Suprapubic skin (tissue), 4 donors: ENCODE results near the gene CAMTA1. TPM values are rescaled to one million over a fixed set of nuclear protein-coding genes. Genes with fewer than 3 reads are reported as not detected.

Experiments
- DNase-seq, 2 donors: peaks; one replicate each; pipeline ENCODE4 v3.0.0-alpha.2; 2019; ENCODE audit warnings: low spot score in 2 of 2
- H3K27ac ChIP-seq: fragments of 200-600 bp; sonication (generic); one replicate; pipeline ENCODE4 v1.5.1; 2019
- H3K27me3 ChIP-seq: fragments of 200-600 bp; sonication (generic); one replicate; pipeline ENCODE4 v1.5.1; 2019
- H3K36me3 ChIP-seq: fragments of 200-600 bp; sonication (generic); one replicate; pipeline ENCODE4 v1.5.1; 2019
- H3K4me1 ChIP-seq: fragments of 200-600 bp; sonication (generic); one replicate; pipeline ENCODE4 v1.5.1; 2019
- H3K4me3 ChIP-seq: fragments of 200-600 bp; sonication (generic); one replicate; pipeline ENCODE4 v1.5.1; 2019; ENCODE audit warnings: mild to moderate bottlenecking
- H3K9me3 ChIP-seq: fragments of 200-600 bp; sonication (generic); one replicate; pipeline ENCODE4 v1.5.1; 2019
- EP300 ChIP-seq: sonication (generic); formaldehyde crosslinking; IDR thresholded peaks from one replicate; pipeline ENCODE4 v1.6.1; 2017; ENCODE audit warnings: antibody characterized with exemption
- POLR2A ChIP-seq, 2 donors: fragments of 450-650 bp; IDR thresholded peaks; one replicate each; pipeline ENCODE4 v1.6.1; 2017; ENCODE audit warnings: antibody characterized with exemption in 2 of 2, mild to moderate bottlenecking in 2 of 2, moderate library complexity in 2 of 2
- POLR2AphosphoS5 ChIP-seq, 3 donors: sonication (generic); formaldehyde crosslinking; IDR thresholded peaks; one replicate each; pipeline ENCODE4 v1.6.1; 2017; ENCODE audit warnings: antibody characterized with exemption in 3 of 3
- WGBS: methylation state at CpG from one replicate; pipeline ENCODE4 v1.1.5; 2018; 5-methylcytosine and 5-hydroxymethylcytosine counted together
- total RNA-seq, 4 donors: library from RNA; depleted of rRNA; stranded (reverse); fragments of >200 nt; gene quantifications; one replicate each; pipeline ENCODE4 v1.1.0, GENCODE V29; 2016
- TF ChIP-seq, protein P1 (sequence below), 2 donors: fragments of 200-600 bp in 1 of 2; fragments of 450-650 bp in 1 of 2; sonication (generic) in 1 of 2; IDR thresholded peaks; one replicate each; pipeline ENCODE4 v1.5.1; 2016 to 2019; ENCODE audit warnings: antibody characterized with exemption in 2 of 2, mild to moderate bottlenecking in 1 of 2, moderate library complexity in 1 of 2

The CAMTA1 gene
- total RNA-seq, 4 donors from 2014 or later, result 40.4 to 54.1 (median 46.6) TPM

DNA sequence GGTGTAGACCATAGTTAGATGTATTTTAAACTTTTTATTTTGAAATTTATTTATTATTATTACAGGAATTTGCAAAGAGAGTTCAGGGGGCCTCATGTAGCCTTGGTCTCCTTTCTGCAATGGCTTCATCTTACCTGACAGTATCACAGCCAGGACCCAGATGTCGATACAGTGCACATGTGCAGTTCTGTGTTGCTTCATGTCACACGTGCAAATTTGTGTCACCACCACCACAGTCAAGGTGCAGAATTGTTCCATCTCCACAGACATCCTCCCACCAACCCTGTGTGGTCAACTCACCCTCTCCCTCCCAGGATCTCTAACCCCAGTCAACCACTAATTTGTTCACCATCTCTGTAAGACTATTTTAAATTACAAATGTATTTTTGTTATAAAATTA is 184.5 kb downstream of the CAMTA1 start:
- no peak for DNase-seq
- WGBS, result 79% methylated on average over 2 of the region's 2 CpGs

DNA sequence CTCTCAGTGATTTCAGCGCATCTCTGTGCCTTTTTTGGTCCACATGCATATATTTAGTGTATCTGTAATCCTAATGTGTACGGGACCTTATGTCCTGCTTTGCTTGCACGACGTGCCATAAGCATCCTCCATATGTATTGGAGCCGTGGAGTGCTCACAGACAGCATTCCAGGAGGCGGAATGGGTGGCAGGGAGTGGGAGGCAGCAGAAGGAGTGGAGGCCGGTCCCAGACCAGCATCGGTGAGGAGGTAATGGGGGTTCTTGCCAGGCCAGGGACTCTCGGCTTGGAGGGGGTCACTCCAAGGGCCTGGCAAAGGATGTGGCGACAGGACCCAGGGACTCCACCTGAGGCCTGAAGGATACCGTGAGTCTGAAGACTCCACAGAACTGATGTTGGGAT is 185.0 kb downstream of the CAMTA1 start:
- TF ChIP-seq, protein P1, sequence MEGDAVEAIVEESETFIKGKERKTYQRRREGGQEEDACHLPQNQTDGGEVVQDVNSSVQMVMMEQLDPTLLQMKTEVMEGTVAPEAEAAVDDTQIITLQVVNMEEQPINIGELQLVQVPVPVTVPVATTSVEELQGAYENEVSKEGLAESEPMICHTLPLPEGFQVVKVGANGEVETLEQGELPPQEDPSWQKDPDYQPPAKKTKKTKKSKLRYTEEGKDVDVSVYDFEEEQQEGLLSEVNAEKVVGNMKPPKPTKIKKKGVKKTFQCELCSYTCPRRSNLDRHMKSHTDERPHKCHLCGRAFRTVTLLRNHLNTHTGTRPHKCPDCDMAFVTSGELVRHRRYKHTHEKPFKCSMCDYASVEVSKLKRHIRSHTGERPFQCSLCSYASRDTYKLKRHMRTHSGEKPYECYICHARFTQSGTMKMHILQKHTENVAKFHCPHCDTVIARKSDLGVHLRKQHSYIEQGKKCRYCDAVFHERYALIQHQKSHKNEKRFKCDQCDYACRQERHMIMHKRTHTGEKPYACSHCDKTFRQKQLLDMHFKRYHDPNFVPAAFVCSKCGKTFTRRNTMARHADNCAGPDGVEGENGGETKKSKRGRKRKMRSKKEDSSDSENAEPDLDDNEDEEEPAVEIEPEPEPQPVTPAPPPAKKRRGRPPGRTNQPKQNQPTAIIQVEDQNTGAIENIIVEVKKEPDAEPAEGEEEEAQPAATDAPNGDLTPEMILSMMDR (IDR thresholded peaks at IDR 0.05), result no peak
- TF ChIP-seq POLR2AphosphoS5 (IDR thresholded peaks at IDR 0.05) (no peak), POLR2A (IDR thresholded peaks at IDR 0.05) (no peak), EP300 (no peak)
- no peak for DNase-seq
- Histone ChIP-seq H3K4me1 (no peaks in the 10 kb centered on the region), H3K36me3 (no peaks in the 10 kb centered on the region), H3K27me3 (peaks cover 9% of the 10 kb centered on the region), H3K27ac (no peak overlapping the region), H3K9me3 (no peaks in the 10 kb centered on the region), H3K4me3 (no peak overlapping the region)
- 93% methylated on average over 11 of the region's 11 CpGs for WGBS

More for the DNA sequence above, 184.5 kb downstream of the CAMTA1 start:
- no peak for TF ChIP-seq EP300
- TF ChIP-seq, protein P1 (IDR thresholded peaks at IDR 0.05), result no peak
- TF ChIP-seq POLR2A (IDR thresholded peaks at IDR 0.05), result no peak
- TF ChIP-seq POLR2AphosphoS5 (IDR thresholded peaks at IDR 0.05), result no peak
- H3K4me3 ChIP-seq, result no peak overlapping the region
- no peaks in the 10 kb centered on the region for H3K9me3 ChIP-seq
- H3K27me3 ChIP-seq, result peaks cover 11% of the 10 kb centered on the region
- no peaks in the 10 kb centered on the region for H3K4me1 ChIP-seq
- no peak overlapping the region for H3K27ac ChIP-seq
- no peaks in the 10 kb centered on the region for H3K36me3 ChIP-seq

DNA sequence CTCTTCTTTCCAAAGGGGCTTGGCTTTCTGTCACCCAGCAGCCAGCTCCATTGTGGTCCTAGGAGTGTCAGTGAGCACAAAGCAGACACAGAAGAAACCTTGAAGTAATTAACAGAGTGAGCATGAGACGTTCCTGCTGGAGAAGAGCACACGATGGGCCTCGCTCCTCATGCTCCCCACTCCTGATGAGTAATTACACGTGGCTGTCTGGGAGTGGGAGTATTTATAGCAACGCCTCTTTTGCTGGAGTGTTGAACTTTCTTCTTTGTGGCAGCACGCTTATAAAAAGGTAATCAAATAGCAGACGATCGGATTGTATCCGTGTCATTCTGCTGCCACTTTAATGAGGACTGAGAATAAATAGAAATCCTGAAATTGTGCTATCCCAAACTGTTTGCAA is 185.8 kb downstream of the CAMTA1 start:
- TF ChIP-seq, protein P1 (IDR thresholded peaks at IDR 0.05), result no peak
- TF ChIP-seq POLR2AphosphoS5 (IDR thresholded peaks at IDR 0.05) (no peak), EP300 (no peak), POLR2A (IDR thresholded peaks at IDR 0.05) (no peak)
- Histone ChIP-seq H3K9me3 (no peaks in the 10 kb centered on the region), H3K36me3 (no peaks in the 10 kb centered on the region), H3K4me3 (no peak overlapping the region), H3K27ac (no peak overlapping the region), H3K4me1 (no peaks in the 10 kb centered on the region), H3K27me3 (peaks cover 9% of the 10 kb centered on the region)
- DNase-seq, result no peak
- WGBS, result 70% methylated on average over 9 of the region's 9 CpGs

DNA sequence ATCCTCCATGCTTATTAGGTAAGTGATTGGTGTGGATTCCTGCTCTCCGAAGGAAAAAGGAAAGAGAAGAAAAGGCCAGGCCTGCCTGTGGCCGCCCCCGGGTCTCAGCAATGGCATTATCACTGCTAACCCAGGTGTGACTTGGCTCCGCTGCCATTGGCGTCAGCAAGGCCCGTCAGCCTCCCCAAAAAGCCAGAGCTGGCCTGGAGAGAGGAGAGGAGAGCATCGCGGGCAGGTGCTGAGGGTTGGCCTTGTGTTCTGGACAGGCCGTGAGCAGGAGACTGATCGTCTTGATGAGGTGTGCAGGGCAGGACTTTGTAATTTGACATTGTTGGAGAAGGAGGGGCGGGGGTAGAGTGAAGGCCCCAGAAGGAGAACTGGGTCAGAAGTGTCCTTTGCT is 186.4 kb downstream of the CAMTA1 start:
- no peaks in the 10 kb centered on the region for H3K9me3 ChIP-seq
- no peak for DNase-seq
- TF ChIP-seq POLR2A (IDR thresholded peaks at IDR 0.05) (no peak), POLR2AphosphoS5 (IDR thresholded peaks at IDR 0.05) (no peak), EP300 (no peak)
- TF ChIP-seq, protein P1 (IDR thresholded peaks at IDR 0.05), result no peak
- peaks cover 9% of the 10 kb centered on the region for H3K27me3 ChIP-seq
- H3K36me3 ChIP-seq, result no peaks in the 10 kb centered on the region
- WGBS, result 87% methylated on average over 11 of the region's 11 CpGs
- no peaks in the 10 kb centered on the region for H3K4me1 ChIP-seq
- no peak overlapping the region for H3K27ac ChIP-seq
- H3K4me3 ChIP-seq, result no peak overlapping the region

GRCh38 chr1:6972399-6972798 is 187.1 kb downstream of the CAMTA1 start:
- no peak overlapping the region for H3K27ac ChIP-seq
- no peaks in the 10 kb centered on the region for H3K36me3 ChIP-seq
- H3K4me3 ChIP-seq, result no peak overlapping the region
- TF ChIP-seq, protein P1 (IDR thresholded peaks at IDR 0.05), result no peak
- TF ChIP-seq POLR2AphosphoS5 (IDR thresholded peaks at IDR 0.05) (no peak), POLR2A (IDR thresholded peaks at IDR 0.05) (no peak), EP300 (no peak)
- no peak for DNase-seq
- 64% methylated on average over 4 of the region's 4 CpGs for WGBS
- H3K9me3 ChIP-seq, result no peaks in the 10 kb centered on the region
- peaks cover 7% of the 10 kb centered on the region for H3K27me3 ChIP-seq
- no peaks in the 10 kb centered on the region for H3K4me1 ChIP-seq
